Activated CD4-positive, CD25-positive, alpha-beta regulatory T cell treated with anti-CD3 and anti-CD28 coated beads, Interleukin-2, amount 50 U/mL, for 24 hours (primary cell): ENCODE results near the gene MON1A.
"Not testable (repeated sequence)": the region's sequence is repeated elsewhere in the genome, so short reads cannot be mapped to it uniquely, and the experiment has no call there.

Experiments used
- ATAC-seq, 2 donors: fragments of 150-1000 bp; cut with Tn5 transposase; one replicate each; pipeline ENCODE4 v1.10.0; 2021; ENCODE audit warnings: mild to moderate bottlenecking in 1 of 2, moderate library complexity in 1 of 2

Gene MON1A

GRCh38 chr3:49917806-49918590, 11.6 kb downstream of the MON1A start:
- not testable (repeated sequence) for ATAC-seq

GRCh38 chr3:49916686-49917085, 12.9 kb downstream of the MON1A start:
- no peak for ATAC-seq

- ATAC-seq = no peak
These were observed 14.7 kb downstream of the MON1A start for GRCh38 chr3:49914906-49915305.

GRCh38 chr3:49912881-49913281, 16.7 kb downstream of the MON1A start:
- ATAC-seq = no peak

- ATAC-seq = no peak
These were observed 18.0 kb downstream of the MON1A start for GRCh38 chr3:49911611-49912010.

- ATAC-seq = no peak
These were observed 18.5 kb downstream of the MON1A start for GRCh38 chr3:49911124-49911420.

- no peak for ATAC-seq
These were observed 19.0 kb downstream of the MON1A start for GRCh38 chr3:49910409-49911123.

- ATAC-seq = no peak
These were observed 21.0 kb downstream of the MON1A start for GRCh38 chr3:49908373-49909199.

GRCh38 chr3:49906073-49906743, 23.4 kb downstream of the MON1A start:
- ATAC-seq = peak; percentile 15 to 50

GRCh38 chr3:49904448-49904847, 25.2 kb downstream of the MON1A start:
- not testable (repeated sequence) for ATAC-seq

- ATAC-seq = peak; percentile 97 to 98
These were observed 25.9 kb downstream of the MON1A start, which contains the start of gene MST1R for GRCh38 chr3:49903451-49904424. Gene MST1R, minus strand, starts transcription at chr3:49903873. Its CDS starts 264 bp downstream, at chr3:49903609.

GRCh38 chr3:49902511-49903345, 26.9 kb downstream of the MON1A start:
- no peak for ATAC-seq

- ATAC-seq = no peak
These were observed 28.0 kb downstream of the MON1A start for GRCh38 chr3:49901366-49902339.

- ATAC-seq = no peak
These were observed 29.0 kb downstream of the MON1A start for GRCh38 chr3:49900491-49901153.

GRCh38 chr3:49899815-49900214, 29.8 kb downstream of the MON1A start:
- no peak for ATAC-seq

GRCh38 chr3:49898991-49899390, 30.6 kb downstream of the MON1A start:
- ATAC-seq = no peak

GRCh38 chr3:49896345-49896744, 33.3 kb downstream of the MON1A start:
- ATAC-seq = no peak

- ATAC-seq = no peak
These were observed 33.8 kb downstream of the MON1A start for GRCh38 chr3:49895791-49896190.

- no peak for ATAC-seq
These were observed 40.3 kb downstream of the MON1A start for GRCh38 chr3:49889296-49889695.
